ENCODE measurements around the gene CIDEC. TPM values are rescaled to one million over a fixed set of nuclear protein-coding genes. Genes with fewer than 3 reads are reported as not detected.

CIDEC gene
- total and polyA plus RNA-seq, 7 donors = 1.6 to 120 (median 30.6) TPM

GRCh38 chr3:9841015-9841414 is 39.0 kb downstream of the CIDEC start:
- intact Hi-C loops (cut with DNase I) = loop anchor here (10.0 kb wide), 1 partner anchor 184 kb away; the partner anchor contains the start of gene FANCD2
- Histone ChIP-seq H3K27me3 (no peaks in the 10 kb centered on the region), H3K4me1 (peaks cover 0 to 19% (median 12%) of the 10 kb centered on the region in 4 donors), H3K4me3 (no peak overlapping the region), H3K36me3 (peaks cover 6 to 51% (median 14%) of the 10 kb centered on the region in 4 donors), H3K9me3 (no peaks in the 10 kb centered on the region), H3K27ac (no peak overlapping the region)
- no peak for DNase-seq
- 83 to 85% methylated on average over 8 of the region's 8 CpGs for WGBS, 2 donors
- TF ChIP-seq EP300 (IDR thresholded peaks at IDR 0.05) (no peak), CTCF (IDR thresholded peaks at IDR 0.05) (no peak), POLR2AphosphoS5 (IDR thresholded peaks at IDR 0.05) (no peak), POLR2A (IDR thresholded peaks at IDR 0.05) (no peak)

DNA sequence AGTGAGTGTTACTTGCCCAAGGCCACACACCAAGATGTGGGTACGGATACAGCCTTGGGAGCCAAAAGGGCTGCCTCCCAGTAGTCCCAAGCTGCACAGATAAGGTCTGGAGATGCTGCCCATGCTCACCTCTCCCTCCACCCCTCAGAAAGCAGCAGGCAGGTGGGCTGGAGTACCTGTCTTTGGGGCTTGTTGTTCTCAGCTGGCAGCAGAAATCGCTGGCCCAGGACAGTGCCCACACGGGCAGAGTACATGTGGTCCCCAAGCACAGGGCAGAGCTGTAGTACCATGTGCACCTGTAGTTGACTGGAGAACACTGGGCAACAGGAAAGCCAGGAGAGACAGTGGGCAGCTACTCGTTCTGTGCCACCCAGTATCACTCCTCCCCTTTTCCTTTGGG is 41.2 kb downstream of the CIDEC start:
- H3K27me3 ChIP-seq = no peaks in the 10 kb centered on the region
- intact Hi-C loops (cut with DNase I) = no loop called here
- no peak for DNase-seq
- H3K36me3 ChIP-seq = peaks cover 6 to 73% (median 22%) of the 10 kb centered on the region in 4 donors
- H3K9me3 ChIP-seq = no peaks in the 10 kb centered on the region
- H3K27ac ChIP-seq = no peak overlapping the region
- H3K4me3 ChIP-seq = no peak overlapping the region
- 83 to 89% methylated on average over 4 of the region's 4 CpGs for WGBS, 2 donors
- TF ChIP-seq POLR2A (IDR thresholded peaks at IDR 0.05) (no peak), POLR2AphosphoS5 (IDR thresholded peaks at IDR 0.05) (no peak), CTCF (IDR thresholded peaks at IDR 0.05) (no peak), EP300 (IDR thresholded peaks at IDR 0.05) (no peak)
- peaks cover 0 to 15% (median 10%) of the 10 kb centered on the region in 4 donors for H3K4me1 ChIP-seq

- no peak overlapping the region for H3K27ac ChIP-seq
- H3K27me3 ChIP-seq = no peaks in the 10 kb centered on the region
- no peak for DNase-seq
- intact Hi-C loops (cut with DNase I) = no loop called here
- H3K9me3 ChIP-seq = no peaks in the 10 kb centered on the region
- 81 to 90% methylated on average over 12 of the region's 12 CpGs for WGBS, 2 donors
- TF ChIP-seq CTCF (IDR thresholded peaks at IDR 0.05) (no peak), POLR2AphosphoS5 (IDR thresholded peaks at IDR 0.05) (no peak), EP300 (IDR thresholded peaks at IDR 0.05) (no peak), POLR2A (IDR thresholded peaks at IDR 0.05) (no peak)
- H3K36me3 ChIP-seq = peaks cover 6 to 82% (median 25%) of the 10 kb centered on the region in 4 donors
- no peak overlapping the region for H3K4me3 ChIP-seq
- H3K4me1 ChIP-seq = peaks cover 0 to 12% (median 7%) of the 10 kb centered on the region in 4 donors
Measured at GRCh38 chr3:9837701-9838582, 42.1 kb downstream of the CIDEC start.

DNA sequence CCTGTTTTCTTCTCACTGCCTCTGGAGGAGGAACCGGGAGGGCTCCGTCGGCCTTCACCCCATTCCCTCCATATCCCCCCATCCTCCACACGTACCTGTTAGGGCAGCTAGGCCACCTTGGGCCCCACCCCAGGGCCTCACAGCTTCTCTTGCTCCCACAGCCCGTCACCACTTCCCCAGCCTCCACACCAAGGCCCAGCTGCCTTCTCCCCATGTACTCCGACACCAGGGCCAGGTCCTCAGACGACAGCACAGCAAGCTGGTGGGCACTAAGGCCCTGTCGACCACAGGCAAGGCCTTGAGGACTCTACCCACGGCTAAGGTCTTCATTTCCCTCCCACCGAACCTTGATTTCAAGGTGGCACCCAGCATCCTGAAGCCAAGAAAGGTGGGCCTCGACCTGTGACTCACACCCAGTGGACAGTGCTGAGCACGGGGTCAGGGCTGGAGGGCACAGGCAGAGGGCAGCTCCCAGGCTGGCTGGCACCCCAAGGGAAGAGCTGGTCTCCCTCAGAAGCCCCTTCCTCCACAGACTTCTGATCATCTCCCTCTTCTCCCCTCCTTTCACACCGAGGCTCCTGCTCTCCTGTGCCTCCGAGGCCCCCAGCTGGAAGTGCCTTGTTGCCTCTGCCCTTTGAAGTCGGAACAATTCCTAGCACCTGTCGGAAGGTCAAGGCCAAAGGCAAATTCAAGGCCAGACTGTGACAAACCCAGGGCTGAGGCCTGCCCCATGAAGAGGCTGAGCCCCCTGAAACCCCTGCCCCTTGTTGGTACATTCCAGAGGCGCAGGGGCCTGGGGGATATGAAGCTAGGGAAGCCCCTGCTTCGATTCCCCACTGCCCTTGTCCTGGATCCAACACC is 45.3 kb downstream of the CIDEC start:
- Histone ChIP-seq H3K27ac (no peak overlapping the region), H3K9me3 (no peaks in the 10 kb centered on the region), H3K4me3 (no peak overlapping the region), H3K4me1 (no peaks in the 10 kb centered on the region), H3K36me3 (peaks cover 0 to 88% (median 17%) of the 10 kb centered on the region in 4 donors), H3K27me3 (no peaks in the 10 kb centered on the region)
- WGBS, 2 donors = 88 to 90% methylated on average over 18 of the region's 18 CpGs
- intact Hi-C loops (cut with DNase I) = no loop called here
- TF ChIP-seq POLR2AphosphoS5 (IDR thresholded peaks at IDR 0.05) = no peak
- no peak for TF ChIP-seq CTCF (IDR thresholded peaks at IDR 0.05)
- TF ChIP-seq POLR2A (IDR thresholded peaks at IDR 0.05) = no peak
- TF ChIP-seq EP300 (IDR thresholded peaks at IDR 0.05) = no peak
- DNase-seq = no peak
